Activated naive CD4-positive, alpha-beta T cell treated with anti-CD3 and anti-CD28 coated beads, Interleukin-2, amount 50 U/mL, for 72 hours (primary cell): ENCODE results near the gene AKR7A3. TPM values are rescaled to one million over a fixed set of nuclear protein-coding genes. Genes with fewer than 3 reads are reported as not detected.
A peak's percentile ranks its signal among the peaks of the same experiment; 100 is the strongest.
"Not testable (repeated sequence)": the region's sequence is repeated elsewhere in the genome, so short reads cannot be mapped to it uniquely, and the experiment has no call there.

ENCODE experiments used
- ATAC-seq, 2 donors: fragments of 150-1000 bp; cut with Tn5 transposase; 2 replicates each; pipeline ENCODE4 v1.10.0; 2021; ENCODE audit warnings: mild to moderate bottlenecking in 2 of 2, moderate library complexity in 2 of 2
- DNase-seq, 2 donors: peaks; one replicate each; pipeline ENCODE4 v3.0.0; 2021 to 2022; ENCODE audit warnings: low spot score in 2 of 2
- H3K27ac Mint-ChIP-seq, 2 donors: one replicate each; pipeline ENCODE4 v1.8.0; 2022; ENCODE audit warnings: mild to moderate bottlenecking in 2 of 2, mixed read lengths in 2 of 2
- H3K36me3 Mint-ChIP-seq, 2 donors: one replicate each; pipeline ENCODE4 v1.8.0; 2022; ENCODE audit warnings: mixed read lengths in 2 of 2
- H3K9me3 Mint-ChIP-seq, 2 donors: one replicate each; pipeline ENCODE4 v1.8.0; 2022; ENCODE audit warnings: mixed read lengths in 2 of 2
- total RNA-seq, 2 donors: library from RNA; stranded (reverse); gene quantifications; one replicate each; pipeline ENCODE4 v1.2.3, GENCODE V29; 2022

AKR7A3 gene
- total RNA-seq, 2 donors from 2014 or later, result 0.68 to 0.93 TPM

- ATAC-seq (no peak), DNase-seq (no peak)
- peaks cover 0 to 16% of the 10 kb centered on the region in 2 donors for H3K36me3 Mint-ChIP-seq
- peak overlapping the region; percentile 57 to 80 for H3K27ac Mint-ChIP-seq
- H3K9me3 Mint-ChIP-seq, result no peaks in the 10 kb centered on the region
Observed at GRCh38 chr1:19310720-19311502, 22.3 kb upstream of the AKR7A3 start.

DNA sequence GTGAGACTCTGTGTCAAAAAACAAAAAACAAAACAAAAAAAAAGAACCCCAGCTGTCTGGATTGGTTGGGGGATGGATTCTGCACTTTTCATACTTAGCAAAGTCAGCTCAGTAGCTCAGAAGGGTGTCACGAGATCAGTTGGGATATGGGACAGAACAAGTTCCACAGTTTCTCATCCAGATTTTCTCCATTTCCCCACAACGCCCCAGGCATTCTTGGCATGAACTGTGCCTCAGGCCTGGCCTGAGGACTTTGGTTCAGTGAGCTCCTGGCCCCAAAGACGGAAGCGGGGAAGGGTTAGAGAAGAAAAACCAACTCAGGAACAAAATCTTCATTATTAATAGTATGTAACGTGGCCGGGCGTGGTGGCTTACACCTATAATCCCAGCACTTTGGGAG is 21.5 kb upstream of the AKR7A3 start:
- no peaks in the 10 kb centered on the region for H3K9me3 Mint-ChIP-seq
- ATAC-seq (no peak), DNase-seq (no peak)
- H3K27ac Mint-ChIP-seq, result no peak overlapping the region
- H3K36me3 Mint-ChIP-seq, result peaks cover 4 to 16% of the 10 kb centered on the region in 2 donors

DNA sequence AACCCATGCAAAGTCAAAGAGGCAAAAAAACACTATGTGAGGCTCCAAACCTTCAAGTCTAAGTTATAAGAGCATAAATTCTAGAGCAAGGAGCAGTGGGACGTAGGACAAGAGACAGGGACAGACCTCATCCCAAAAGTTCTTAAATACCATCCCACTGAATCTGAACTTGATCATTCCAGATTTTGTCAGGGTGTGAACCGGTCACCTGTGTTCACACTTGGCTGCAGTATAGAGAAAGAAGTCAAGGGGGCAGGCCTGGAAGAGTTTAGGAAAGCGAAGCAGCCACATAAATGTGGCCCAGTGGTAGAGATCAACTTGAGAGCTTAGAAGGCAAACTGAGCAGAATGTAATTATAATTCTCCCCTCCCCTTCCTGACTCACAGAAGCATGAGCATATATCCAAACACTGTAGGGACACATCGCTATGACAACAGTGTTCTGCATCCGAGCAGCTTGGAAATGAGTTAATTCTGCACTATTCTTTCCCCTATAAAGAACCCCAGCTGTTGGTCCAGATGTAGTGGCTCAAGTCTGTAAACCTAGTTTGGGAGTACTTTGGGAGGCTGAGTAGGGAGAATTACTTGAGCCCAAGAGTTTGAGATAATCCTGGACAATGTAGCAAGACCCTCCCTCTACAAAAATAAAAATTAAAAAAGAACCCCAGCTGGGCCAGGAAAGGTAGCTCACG is 20.7 kb upstream of the AKR7A3 start:
- peak overlapping the region in 1 of 2 donors; percentile 34 for H3K27ac Mint-ChIP-seq
- no peak for DNase-seq
- no peak for ATAC-seq

GRCh38 chr1:19308509-19308907 is 19.9 kb upstream of the AKR7A3 start:
- H3K27ac Mint-ChIP-seq, result peak overlapping the region in 1 of 2 donors; percentile 34
- H3K9me3 Mint-ChIP-seq, result no peaks in the 10 kb centered on the region
- ATAC-seq (no peak), DNase-seq (no peak)
- peaks cover 13 to 19% of the 10 kb centered on the region in 2 donors for H3K36me3 Mint-ChIP-seq

More for the DNA sequence above, 20.7 kb upstream of the AKR7A3 start:
- peaks cover 12 to 16% of the 10 kb centered on the region in 2 donors for H3K36me3 Mint-ChIP-seq
- no peaks in the 10 kb centered on the region for H3K9me3 Mint-ChIP-seq

- no peak for DNase-seq
- no peak for ATAC-seq
- Mint-ChIP-seq H3K27ac (no peak overlapping the region), H3K36me3 (peaks cover 13 to 23% of the 10 kb centered on the region in 2 donors), H3K9me3 (no peaks in the 10 kb centered on the region)
Observed at GRCh38 chr1:19307794-19308508, 19.4 kb upstream of the AKR7A3 start.

- H3K36me3 Mint-ChIP-seq, result peaks cover 13 to 23% of the 10 kb centered on the region in 2 donors
- no peaks in the 10 kb centered on the region for H3K9me3 Mint-ChIP-seq
- H3K27ac Mint-ChIP-seq, result no peak overlapping the region
- no peak for ATAC-seq
- no peak for DNase-seq
Observed at GRCh38 chr1:19306941-19307340, 18.4 kb upstream of the AKR7A3 start.

DNA sequence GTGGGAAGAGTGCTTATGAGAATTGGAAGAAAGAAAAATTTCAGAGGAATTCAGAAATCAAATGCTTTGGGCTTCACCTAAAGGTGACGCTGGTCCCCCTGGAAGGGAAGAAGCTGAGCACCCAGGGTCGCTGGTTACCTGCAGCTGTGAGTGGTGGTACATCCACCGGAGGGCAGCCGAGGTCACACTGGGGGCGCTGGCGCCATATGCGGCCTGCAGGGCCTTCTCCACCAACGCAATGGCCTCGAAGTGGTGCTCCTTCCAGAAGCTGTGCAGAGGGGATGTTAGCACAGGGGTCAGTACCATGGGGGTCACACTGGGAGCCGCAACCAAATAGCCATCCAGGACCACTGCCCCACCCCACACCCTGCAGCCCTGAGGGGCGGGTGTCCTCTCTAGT is 17.3 kb upstream of the AKR7A3 start:
- ATAC-seq (no peak), DNase-seq (no peak)
- Mint-ChIP-seq H3K36me3 (peaks cover 13 to 16% of the 10 kb centered on the region in 2 donors), H3K27ac (no peak overlapping the region), H3K9me3 (no peaks in the 10 kb centered on the region)

DNA sequence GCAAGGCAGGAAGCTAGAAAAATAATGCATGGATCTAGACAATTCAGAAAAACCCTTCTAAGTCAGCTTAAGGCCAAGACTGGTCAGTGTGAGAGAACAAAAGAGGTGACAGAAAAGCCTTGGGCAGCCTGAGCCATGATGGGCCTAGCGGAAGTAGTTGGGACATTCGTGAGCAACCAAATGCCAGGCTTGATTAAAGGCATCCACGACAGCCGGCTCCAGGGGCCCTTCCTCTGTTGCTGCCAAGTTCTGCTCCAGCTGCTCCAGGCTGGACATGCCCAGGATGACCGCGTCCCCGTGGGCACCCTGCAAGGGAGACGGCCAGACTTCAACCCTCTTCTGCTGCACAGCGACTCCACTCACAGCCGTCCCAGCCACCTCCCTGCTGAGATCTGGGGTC is 15.5 kb upstream of the AKR7A3 start:
- H3K27ac Mint-ChIP-seq, result peak overlapping the region in 1 of 2 donors; percentile 31
- ATAC-seq, H3K9me3 Mint-ChIP-seq, DNase-seq: not testable (repeated sequence)
- peaks cover 13 to 16% of the 10 kb centered on the region in 2 donors for H3K36me3 Mint-ChIP-seq

- ATAC-seq, result no peak
- no peak for DNase-seq
- peaks cover 9 to 15% of the 10 kb centered on the region in 2 donors for H3K9me3 Mint-ChIP-seq
- no peak overlapping the region for H3K27ac Mint-ChIP-seq
- H3K36me3 Mint-ChIP-seq, result peaks cover 24 to 25% of the 10 kb centered on the region in 2 donors
Observed at GRCh38 chr1:19300211-19300610, 11.6 kb upstream of the AKR7A3 start.

DNA sequence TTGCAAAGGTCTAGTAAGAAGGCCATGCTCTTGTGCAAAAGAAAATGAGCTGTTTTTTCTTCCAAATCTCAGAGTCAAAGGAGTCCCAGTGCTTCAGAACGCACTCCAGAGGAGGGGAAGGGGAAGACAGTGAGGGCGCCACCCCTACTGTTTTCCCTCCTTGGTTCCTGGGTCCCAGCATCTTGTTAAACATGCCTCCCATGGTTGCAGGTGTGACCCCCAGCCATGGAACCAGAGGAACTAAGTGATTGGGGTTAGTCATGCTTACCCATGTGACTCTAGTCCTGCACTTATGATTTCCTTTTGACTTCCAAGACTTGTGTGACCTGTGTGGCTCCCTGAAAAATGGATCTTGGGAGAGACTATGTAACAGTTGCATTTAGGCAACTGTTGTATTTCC is 6.1 kb upstream of the AKR7A3 start:
- ATAC-seq, result no peak

DNA sequence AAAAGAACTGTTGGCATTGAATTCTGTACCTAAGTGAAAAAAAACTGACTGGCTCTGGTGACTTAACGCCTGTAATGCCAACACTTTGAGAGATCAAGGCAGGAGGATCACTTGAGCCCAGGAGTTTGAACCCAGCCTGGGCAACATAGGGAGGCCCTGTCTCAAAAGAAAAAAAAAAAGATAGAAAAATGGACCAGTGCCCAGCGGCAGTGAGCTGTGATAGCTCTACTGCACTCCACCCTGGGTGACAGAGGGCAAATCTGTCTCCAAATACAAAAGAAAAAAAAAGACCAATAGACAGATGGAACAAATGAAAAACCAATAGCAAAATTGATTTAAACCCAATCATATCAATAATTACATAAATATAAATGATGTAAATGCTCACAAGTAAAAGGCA is 674 bp upstream of the AKR7A3 start:
- Mint-ChIP-seq H3K36me3 (peaks cover 11 to 23% of the 10 kb centered on the region in 2 donors), H3K9me3 (peaks cover 2 to 11% of the 10 kb centered on the region in 2 donors), H3K27ac (no peak overlapping the region)
- ATAC-seq (no peak), DNase-seq (no peak)

More for the DNA sequence above, 6.1 kb upstream of the AKR7A3 start:
- Mint-ChIP-seq H3K9me3 (peaks cover 18 to 34% of the 10 kb centered on the region in 2 donors), H3K27ac (no peak overlapping the region), H3K36me3 (peaks cover 33 to 43% of the 10 kb centered on the region in 2 donors)
- no peak for DNase-seq

GRCh38 chr1:19287436-19288185 is 959 bp downstream of the AKR7A3 start:
- DNase-seq, result no peak
- ATAC-seq, result no peak
- Mint-ChIP-seq H3K27ac (no peak overlapping the region), H3K9me3 (peaks cover 0 to 8% of the 10 kb centered on the region in 2 donors), H3K36me3 (peaks cover 11 to 19% of the 10 kb centered on the region in 2 donors)

DNA sequence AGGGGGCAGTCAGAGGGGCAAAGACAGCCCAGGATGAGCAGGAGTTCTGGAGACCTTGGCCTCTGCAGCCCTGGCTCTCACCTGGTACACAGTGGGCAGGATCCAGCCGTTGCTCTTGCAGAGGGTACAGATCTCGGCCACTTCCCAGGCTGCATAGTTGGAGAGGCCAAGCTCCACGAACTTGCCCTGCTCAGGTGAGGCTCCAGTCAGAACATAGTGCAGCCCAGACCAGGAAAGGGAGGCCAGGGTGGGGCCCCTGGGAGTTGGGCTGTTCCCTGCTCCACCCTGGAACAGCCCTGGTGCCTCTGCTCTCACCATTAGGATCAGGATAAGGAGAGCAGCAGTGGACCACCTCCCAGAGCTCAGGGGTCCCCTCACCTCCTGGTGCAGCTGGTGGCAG is 2.8 kb downstream of the AKR7A3 start:
- H3K27ac Mint-ChIP-seq, H3K9me3 Mint-ChIP-seq, ATAC-seq, DNase-seq: not testable (repeated sequence)
- H3K36me3 Mint-ChIP-seq, result peaks cover 6 to 12% of the 10 kb centered on the region in 2 donors

GRCh38 chr1:19285366-19285765 is 3.2 kb downstream of the AKR7A3 start:
- not testable (repeated sequence) for H3K27ac Mint-ChIP-seq, H3K9me3 Mint-ChIP-seq, DNase-seq, ATAC-seq
- peaks cover 6 to 12% of the 10 kb centered on the region in 2 donors for H3K36me3 Mint-ChIP-seq

DNA sequence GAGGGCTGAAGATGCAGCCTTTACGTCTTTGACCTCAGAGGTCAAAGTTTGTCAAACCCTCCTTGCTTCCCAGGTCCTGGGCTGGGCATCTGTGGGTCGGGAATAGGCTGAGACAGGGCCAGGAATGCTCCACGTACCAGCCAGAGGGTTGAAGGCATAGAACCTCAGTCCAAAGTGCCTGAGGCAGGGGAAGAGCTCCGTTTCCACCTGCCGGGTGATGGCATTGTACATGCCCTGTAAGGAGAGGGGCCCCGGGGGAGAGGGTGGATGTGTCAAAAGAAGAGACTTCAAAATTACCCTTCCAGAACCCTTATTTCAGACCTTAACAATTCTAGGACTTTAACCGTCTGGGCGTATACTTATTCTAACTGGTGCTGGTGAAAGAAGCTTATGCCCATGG is 3.7 kb downstream of the AKR7A3 start:
- no peaks in the 10 kb centered on the region for H3K9me3 Mint-ChIP-seq
- no peak overlapping the region for H3K27ac Mint-ChIP-seq
- no peak for ATAC-seq
- peaks cover 4 to 11% of the 10 kb centered on the region in 2 donors for H3K36me3 Mint-ChIP-seq
- DNase-seq, result no peak

GRCh38 chr1:19283891-19284290 is 4.7 kb downstream of the AKR7A3 start:
- no peaks in the 10 kb centered on the region for H3K9me3 Mint-ChIP-seq

More at GRCh38 chr1:19283891-19284290, 4.7 kb downstream of the AKR7A3 start:
- ATAC-seq (no peak), DNase-seq (no peak)
- Mint-ChIP-seq H3K27ac (no peak overlapping the region), H3K36me3 (peaks cover 0 to 1% of the 10 kb centered on the region in 2 donors)
